Mucosa of gallbladder (tissue), 1 donor: ENCODE data around the gene HAPLN1. TPM values are rescaled to one million over a fixed set of nuclear protein-coding genes. Genes with fewer than 3 reads are reported as not detected.
"Not testable (repeated sequence)": the region's sequence is repeated elsewhere in the genome, so short reads cannot be mapped to it uniquely, and the experiment has no call there.

Source experiments
- DNase-seq: peaks from one replicate; pipeline ENCODE4 v3.0.0-alpha.2; 2020; ENCODE audit warnings: low spot score
- total RNA-seq: library from RNA; stranded (reverse); gene quantifications from one replicate; pipeline ENCODE4 v1.2.1, GENCODE V29; 2021
- donor health status: DM: no; HTN: no; CAD: no.

The HAPLN1 gene
- 0.58 TPM for total RNA-seq

- no peak for DNase-seq
Observed at GRCh38 chr5:83720836-83721537, at the start of gene HAPLN1. TSS of gene HAPLN1 (minus strand) at chr5:83720855. CDS start at chr5:83673523, 47,332 bp downstream.

- no peak for DNase-seq
Observed at GRCh38 chr5:83767409-83767992, 46.8 kb upstream of the HAPLN1 start.

- no peak for DNase-seq
Observed at GRCh38 chr5:83764101-83764500, 43.4 kb upstream of the HAPLN1 start.

GRCh38 chr5:83760579-83760978 lies 39.9 kb upstream of the HAPLN1 start:
- DNase-seq: no peak

- no peak for DNase-seq
Observed at GRCh38 chr5:83752700-83753099, 32.0 kb upstream of the HAPLN1 start.

- no peak for DNase-seq
Observed at GRCh38 chr5:83751201-83751600, 30.5 kb upstream of the HAPLN1 start.

GRCh38 chr5:83750749-83751148 lies 30.1 kb upstream of the HAPLN1 start:
- DNase-seq: no peak

GRCh38 chr5:83745816-83746215 lies 25.2 kb upstream of the HAPLN1 start:
- no peak for DNase-seq

- no peak for DNase-seq
Observed at GRCh38 chr5:83744821-83745220, 24.2 kb upstream of the HAPLN1 start.

GRCh38 chr5:83742089-83742488 lies 21.4 kb upstream of the HAPLN1 start:
- no peak for DNase-seq

GRCh38 chr5:83741571-83741970 lies 20.9 kb upstream of the HAPLN1 start:
- DNase-seq: no peak

- no peak for DNase-seq
Observed at GRCh38 chr5:83740741-83741140, 20.1 kb upstream of the HAPLN1 start.

- not testable (repeated sequence) for DNase-seq
Observed at GRCh38 chr5:83736169-83736568, 15.5 kb upstream of the HAPLN1 start.

GRCh38 chr5:83735058-83735457 lies 14.4 kb upstream of the HAPLN1 start:
- not testable (repeated sequence) for DNase-seq

GRCh38 chr5:83731638-83732037 lies 11.0 kb upstream of the HAPLN1 start:
- DNase-seq: no peak

GRCh38 chr5:83729362-83729761 lies 8.7 kb upstream of the HAPLN1 start:
- no peak for DNase-seq

GRCh38 chr5:83726912-83727311 lies 6.3 kb upstream of the HAPLN1 start:
- DNase-seq: no peak

- DNase-seq: no peak
Observed at GRCh38 chr5:83724935-83725334, 4.3 kb upstream of the HAPLN1 start.

- no peak for DNase-seq
Observed at GRCh38 chr5:83724001-83724400, 3.3 kb upstream of the HAPLN1 start.

GRCh38 chr5:83723031-83723430 lies 2.4 kb upstream of the HAPLN1 start:
- no peak for DNase-seq

- peak; percentile 61 for DNase-seq
Observed at GRCh38 chr5:83721953-83722901, 1.6 kb upstream of the HAPLN1 start.

- DNase-seq: no peak
Observed at GRCh38 chr5:83718936-83719495, 1.6 kb downstream of the HAPLN1 start.
